Gastrocnemius medialis (tissue), 4 donors: ENCODE measurements around the gene SV2B. TPM values are rescaled to one million over a fixed set of nuclear protein-coding genes. Genes with fewer than 3 reads are reported as not detected.
A peak's percentile ranks its signal among the peaks of the same experiment; 100 is the strongest.

Source experiments
- ATAC-seq, 2 donors: fragments of 150-250 bp; one replicate each; pipeline ENCODE4 v1.9.1; 2016
- DNase-seq, 2 donors: peaks; one replicate each; pipeline ENCODE4 v3.0.0-alpha.2; 2019
- H3K27ac ChIP-seq, 4 donors: fragments of 200-600 bp; sonication (generic); 1 replicate in 1 of 4; 2 replicates in 3 of 4; pipeline ENCODE4 v1.5.1; 2016 to 2018; ENCODE audit warnings: mild to moderate bottlenecking in 2 of 4, moderate library complexity in 1 of 4
- H3K27me3 ChIP-seq, 3 donors: fragments of 200-600 bp; sonication (generic) in 2 of 3; 1 replicate in 1 of 3; 2 replicates in 2 of 3; pipeline versions ENCODE4 v1.5.1 to v1.6.0; 2016 to 2019; ENCODE audit warnings: mild to moderate bottlenecking in 1 of 3, moderate library complexity in 1 of 3
- H3K36me3 ChIP-seq, 2 donors: fragments of 200-600 bp; sonication (generic) in 1 of 2; one replicate each; pipeline ENCODE4 v1.5.1; 2017 to 2018
- H3K4me1 ChIP-seq, 2 donors: fragments of 200-600 bp; sonication (generic) in 1 of 2; one replicate each; pipeline ENCODE4 v1.5.1; 2016 to 2017; ENCODE audit warnings: mild to moderate bottlenecking in 2 of 2
- H3K4me3 ChIP-seq, 4 donors: fragments of 200-600 bp; sonication (generic) in 3 of 4; 1 replicate in 1 of 4; 2 replicates in 3 of 4; pipeline ENCODE4 v1.5.1; 2016 to 2019; ENCODE audit warnings: mild to moderate bottlenecking in 2 of 4
- H3K9me3 ChIP-seq, 3 donors: fragments of 200-600 bp; sonication (generic) in 2 of 3; 1 replicate in 1 of 3; 2 replicates in 2 of 3; pipeline ENCODE4 v1.5.1; 2016 to 2019
- POLR2A ChIP-seq, 2 donors: fragments of 450-650 bp; IDR thresholded peaks; one replicate each; pipeline ENCODE4 v1.6.1; 2017; ENCODE audit warnings: antibody characterized with exemption in 2 of 2, mild to moderate bottlenecking in 2 of 2, moderate library complexity in 2 of 2
- in situ Hi-C, 4 donors: fragments of 200-750 bp; cut with MboI; loops; one replicate each; pipeline versions ENCODE4 v1.15.0 to v1.8.0; 2017; ENCODE audit warnings: low sequenced_read_pairs in 4 of 4
- intact Hi-C: fragments of 100-400 bp; cut with DNase I; formaldehyde crosslinking; loops from one replicate; pipeline ENCODE4 v1.15.1; 2023; ENCODE audit warnings: low total_unique reads
- total RNA-seq, 4 donors: library from RNA; depleted of rRNA; stranded (reverse); fragments of >200 nt; gene quantifications; one replicate each; pipeline versions ENCODE4 v1.1.0 to v1.2.3, GENCODE V29; 2016
- TF ChIP-seq, protein P1 (sequence below), 5 experiments: fragments of 450-650 bp in 3 of 5; fragments of 200-600 bp in 2 of 5; sonication (generic) in 2 of 5; IDR thresholded peaks in 4 of 5; conservative IDR thresholded peaks in 1 of 5; 1 replicate in 4 of 5; 2 replicates in 1 of 5; pipeline ENCODE4 v1.5.1; 2016 to 2019; ENCODE audit warnings: antibody characterized with exemption in 5 of 5, mild to moderate bottlenecking in 3 of 5, moderate library complexity in 3 of 5

Gene SV2B
- total RNA-seq, 4 donors from 2014 or later: 0.36 to 0.89 (median 0.67) TPM

DNA sequence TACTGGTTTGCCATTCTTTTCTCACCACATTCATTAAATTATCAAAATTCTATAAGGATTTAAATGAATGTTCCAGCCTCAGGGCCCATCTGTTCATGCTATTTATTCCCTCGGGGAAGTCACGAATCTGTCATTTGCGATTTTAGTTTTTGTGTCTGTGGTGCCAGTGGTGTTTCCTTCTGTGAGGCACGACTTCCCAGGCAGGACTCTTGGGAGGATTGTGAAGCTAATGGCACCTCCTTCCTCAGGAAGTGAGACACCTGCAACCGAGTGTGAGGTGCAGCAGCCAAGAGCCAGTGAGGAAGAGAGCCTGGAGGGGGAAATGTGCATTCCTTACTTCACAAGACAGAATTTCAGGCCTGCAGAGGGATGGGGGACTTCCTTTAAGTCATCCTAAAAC is 24.1 kb downstream of the SV2B start:
- in situ Hi-C loops (no loop called here), intact Hi-C loops (no loop called here)
- Histone ChIP-seq H3K9me3 (no peaks in the 10 kb centered on the region), H3K36me3 (no peaks in the 10 kb centered on the region), H3K27me3 (peaks cover 0 to 6% (median 0%) of the 10 kb centered on the region in 3 donors), H3K4me3 (no peak overlapping the region), H3K27ac (no peak overlapping the region), H3K4me1 (peaks cover 0 to 9% of the 10 kb centered on the region in 2 donors)
- DNase-seq (no peak), ATAC-seq (no peak)
- TF ChIP-seq, protein P1, sequence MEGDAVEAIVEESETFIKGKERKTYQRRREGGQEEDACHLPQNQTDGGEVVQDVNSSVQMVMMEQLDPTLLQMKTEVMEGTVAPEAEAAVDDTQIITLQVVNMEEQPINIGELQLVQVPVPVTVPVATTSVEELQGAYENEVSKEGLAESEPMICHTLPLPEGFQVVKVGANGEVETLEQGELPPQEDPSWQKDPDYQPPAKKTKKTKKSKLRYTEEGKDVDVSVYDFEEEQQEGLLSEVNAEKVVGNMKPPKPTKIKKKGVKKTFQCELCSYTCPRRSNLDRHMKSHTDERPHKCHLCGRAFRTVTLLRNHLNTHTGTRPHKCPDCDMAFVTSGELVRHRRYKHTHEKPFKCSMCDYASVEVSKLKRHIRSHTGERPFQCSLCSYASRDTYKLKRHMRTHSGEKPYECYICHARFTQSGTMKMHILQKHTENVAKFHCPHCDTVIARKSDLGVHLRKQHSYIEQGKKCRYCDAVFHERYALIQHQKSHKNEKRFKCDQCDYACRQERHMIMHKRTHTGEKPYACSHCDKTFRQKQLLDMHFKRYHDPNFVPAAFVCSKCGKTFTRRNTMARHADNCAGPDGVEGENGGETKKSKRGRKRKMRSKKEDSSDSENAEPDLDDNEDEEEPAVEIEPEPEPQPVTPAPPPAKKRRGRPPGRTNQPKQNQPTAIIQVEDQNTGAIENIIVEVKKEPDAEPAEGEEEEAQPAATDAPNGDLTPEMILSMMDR (IDR thresholded peaks at IDR 0.05 in 4 of 5, conservative IDR thresholded peaks at IDR 0.05 in 1 of 5): no peak
- no peak for TF ChIP-seq POLR2A (IDR thresholded peaks at IDR 0.05)

DNA sequence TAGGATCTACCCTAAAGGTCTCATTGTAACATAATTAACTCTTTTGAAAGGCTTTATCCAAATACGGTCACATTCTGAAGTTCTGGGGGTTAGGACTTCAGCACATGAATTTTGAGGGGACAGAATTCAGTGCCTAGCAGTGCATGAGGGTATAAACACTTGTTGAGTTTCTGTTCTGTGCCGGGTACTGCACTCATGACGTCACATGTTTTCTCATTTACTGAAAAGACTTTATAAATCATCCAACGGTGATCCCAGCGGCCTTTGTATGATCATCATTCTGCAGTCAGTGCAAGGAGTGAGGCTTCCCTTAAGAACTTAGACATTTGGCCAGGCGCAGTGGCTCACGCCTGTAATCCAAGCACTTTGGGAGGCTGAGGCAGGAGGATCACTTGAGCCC is 25.1 kb downstream of the SV2B start:
- H3K9me3 ChIP-seq: no peaks in the 10 kb centered on the region
- in situ Hi-C loops: no loop called here
- H3K27me3 ChIP-seq: peaks cover 0 to 6% (median 0%) of the 10 kb centered on the region in 3 donors
- no peaks in the 10 kb centered on the region for H3K36me3 ChIP-seq
- intact Hi-C loops: no loop called here
- H3K4me1 ChIP-seq: no peaks in the 10 kb centered on the region
- DNase-seq (no peak), ATAC-seq (no peak)
- no peak overlapping the region for H3K27ac ChIP-seq
- TF ChIP-seq POLR2A (IDR thresholded peaks at IDR 0.05): no peak
- TF ChIP-seq, protein P1 (IDR thresholded peaks at IDR 0.05 in 4 of 5, conservative IDR thresholded peaks at IDR 0.05 in 1 of 5): no peak
- H3K4me3 ChIP-seq: no peak overlapping the region

DNA sequence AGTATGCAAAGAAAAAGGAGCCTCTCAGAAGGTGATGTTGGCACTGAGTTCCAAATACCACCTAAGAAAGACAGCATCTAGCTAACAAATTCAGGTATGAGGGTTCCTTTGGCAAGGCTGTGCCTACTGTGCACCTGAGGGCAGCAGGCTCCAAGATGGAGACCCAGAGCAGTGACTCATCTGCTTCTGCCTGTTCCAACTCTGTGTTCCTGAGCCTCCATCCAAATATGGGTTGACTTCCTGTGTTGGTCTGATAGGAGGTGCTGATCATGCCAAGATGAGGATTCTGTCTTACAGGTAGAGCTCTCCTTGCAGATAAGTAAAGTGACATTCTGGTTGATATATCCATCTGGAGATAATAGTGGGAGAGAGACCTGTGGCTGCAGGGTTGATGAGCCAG is 26.0 kb downstream of the SV2B start:
- H3K36me3 ChIP-seq: no peaks in the 10 kb centered on the region
- no peaks in the 10 kb centered on the region for H3K9me3 ChIP-seq
- TF ChIP-seq, protein P1 (IDR thresholded peaks at IDR 0.05 in 4 of 5, conservative IDR thresholded peaks at IDR 0.05 in 1 of 5): no peak
- TF ChIP-seq POLR2A (IDR thresholded peaks at IDR 0.05): no peak
- intact Hi-C loops: no loop called here
- in situ Hi-C loops: no loop called here
- H3K4me1 ChIP-seq: no peaks in the 10 kb centered on the region
- H3K27ac ChIP-seq: no peak overlapping the region
- ATAC-seq: peak in 1 of 2 donors; percentile 50
- H3K4me3 ChIP-seq: no peak overlapping the region
- DNase-seq: no peak
- peaks cover 0 to 6% (median 0%) of the 10 kb centered on the region in 3 donors for H3K27me3 ChIP-seq

DNA sequence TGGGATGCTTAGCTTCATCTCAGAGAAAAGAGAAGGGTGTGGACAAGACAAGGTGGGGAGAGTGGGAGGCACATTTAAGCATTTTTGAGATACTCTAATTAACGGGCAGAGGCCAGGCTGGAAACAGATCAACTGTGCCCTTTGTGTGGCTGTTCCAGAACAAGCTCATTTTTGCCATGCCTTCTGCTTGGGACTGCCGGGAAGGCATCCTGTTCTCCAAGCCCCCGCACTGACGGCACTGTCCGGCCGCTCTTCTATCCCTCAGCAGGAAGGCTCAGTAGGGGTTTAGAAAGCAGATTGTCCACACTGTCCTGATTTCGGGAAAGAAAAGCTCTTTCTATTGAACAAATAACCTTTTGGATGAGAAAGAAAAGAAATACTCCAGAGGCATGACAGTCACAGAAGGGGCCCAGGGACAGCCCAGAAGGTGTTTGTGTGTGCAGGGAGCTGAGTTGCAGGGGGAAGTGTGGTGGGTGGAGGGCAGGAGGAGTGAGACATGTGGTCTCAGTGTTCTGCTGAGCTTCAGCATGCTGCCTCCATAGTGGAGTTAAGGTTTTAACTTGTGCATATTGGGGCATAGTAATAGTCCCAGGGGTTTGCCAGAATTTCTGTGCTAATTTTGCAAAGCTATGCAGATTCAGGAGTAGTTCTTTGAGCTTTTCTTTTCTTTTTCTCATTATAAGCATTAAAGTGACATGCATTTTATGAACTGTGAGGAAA is 27.3 kb downstream of the SV2B start:
- Histone ChIP-seq H3K9me3 (no peaks in the 10 kb centered on the region), H3K4me1 (no peaks in the 10 kb centered on the region), H3K4me3 (no peak overlapping the region), H3K27me3 (peaks cover 0 to 6% (median 0%) of the 10 kb centered on the region in 3 donors), H3K27ac (no peak overlapping the region), H3K36me3 (no peaks in the 10 kb centered on the region)
- DNase-seq: no peak
- intact Hi-C loops (no loop called here), in situ Hi-C loops (no loop called here)
- TF ChIP-seq, protein P1 (IDR thresholded peaks at IDR 0.05 in 4 of 5, conservative IDR thresholded peaks at IDR 0.05 in 1 of 5): no peak
- TF ChIP-seq POLR2A (IDR thresholded peaks at IDR 0.05): no peak
- no peak for ATAC-seq
